ENCODE measurements around the gene PRADC1.
A peak's percentile ranks its signal among the peaks of the same experiment; 100 is the strongest.
"Not testable (repeated sequence)": the region's sequence is repeated elsewhere in the genome, so short reads cannot be mapped to it uniquely, and the experiment has no call there.

The PRADC1 gene

GRCh38 chr2:73202156-73203054, 30.6 kb downstream of the PRADC1 start, which contains the start of gene NOTO:
Gene NOTO (plus strand): TSS chr2:73202574. CDS start chr2:73202667, 93 bp downstream.
- no peak for DNase-seq (ENCODE audit: low read depth)
- peak within 1 kb of the TSS; percentile 15 for H3K4me3 ChIP-seq (ENCODE audit: low read length)
- no peak for TF ChIP-seq CTCF (conservative IDR thresholded peaks at IDR 0.05; ENCODE audit: low read length)

GRCh38 chr2:73200281-73200680, 32.8 kb downstream of the PRADC1 start:
- not testable (repeated sequence) for DNase-seq (ENCODE audit: low read depth); H3K4me3 ChIP-seq (ENCODE audit: low read length)

GRCh38 chr2:73197579-73197978, 35.5 kb downstream of the PRADC1 start:
- H3K4me3 ChIP-seq (ENCODE audit: low read length) = no peak overlapping the region
- no peak for TF ChIP-seq CTCF (conservative IDR thresholded peaks at IDR 0.05; ENCODE audit: low read length)
- DNase-seq (ENCODE audit: low read depth) = no peak

- DNase-seq (ENCODE audit: low read depth) = no peak
- H3K4me3 ChIP-seq (ENCODE audit: low read length) = no peak overlapping the region
These were observed 45.5 kb downstream of the PRADC1 start for GRCh38 chr2:73187549-73187948.

GRCh38 chr2:73185965-73186364, 47.1 kb downstream of the PRADC1 start:
- DNase-seq (ENCODE audit: low read depth) = no peak
- H3K4me3 ChIP-seq (ENCODE audit: low read length) = no peak overlapping the region
- TF ChIP-seq CTCF (conservative IDR thresholded peaks at IDR 0.05; ENCODE audit: low read length) = no peak

More at GRCh38 chr2:73187549-73187948, 45.5 kb downstream of the PRADC1 start:
- TF ChIP-seq CTCF (conservative IDR thresholded peaks at IDR 0.05; ENCODE audit: low read length) = no peak

All from AG10803 (cell line).